Tibial nerve (tissue), 4 donors: ENCODE measurements around the gene HMGA1.

Experiments
- CTCF ChIP-seq, 5 experiments: fragments of 200-600 bp in 3 of 5; fragments of 450-650 bp in 2 of 5; sonication (generic) in 3 of 5; IDR thresholded peaks; one replicate each; pipeline ENCODE4 v1.5.1; 2016 to 2019; ENCODE audit warnings: antibody characterized with exemption in 5 of 5, mild to moderate bottlenecking in 3 of 5, moderate library complexity in 2 of 5
- EP300 ChIP-seq, 2 donors: sonication (generic); formaldehyde crosslinking; IDR thresholded peaks; one replicate each; pipeline ENCODE4 v1.6.1; 2017; ENCODE audit warnings: antibody characterized with exemption in 2 of 2, mild to moderate bottlenecking in 1 of 2

DNA sequence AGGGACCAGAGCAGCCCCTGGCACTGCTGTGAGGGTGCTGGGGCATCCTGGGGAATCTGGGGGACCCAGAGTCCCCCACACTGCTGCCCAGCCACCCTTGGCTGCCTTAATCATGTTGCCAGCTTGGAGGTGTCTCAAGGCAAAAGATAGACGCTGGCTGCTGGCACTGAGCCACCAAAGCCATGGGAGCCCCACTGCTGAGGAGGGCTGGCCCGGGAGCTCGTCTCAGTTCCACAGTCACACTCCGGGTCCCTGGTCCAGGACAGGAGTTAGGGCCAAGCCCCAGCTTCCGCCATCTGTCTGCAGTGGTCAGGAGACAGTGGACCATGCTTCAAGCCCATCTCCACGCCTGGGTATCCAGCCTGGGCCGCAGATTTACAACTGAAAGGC lies 41.0 kb upstream of the HMGA1 start:
- TF ChIP-seq CTCF (IDR thresholded peaks at IDR 0.05) (no peak), EP300 (IDR thresholded peaks at IDR 0.05) (no peak)
